CD4-positive, alpha-beta T cell treated with Interleukin-10 for 1 hour (primary cell): ENCODE measurements around the gene SUPT5H.
"Not testable (repeated sequence)": the region's sequence is repeated elsewhere in the genome, so short reads cannot be mapped to it uniquely, and the experiment has no call there.

Experiments
- DNase-seq: peaks from one replicate; pipeline ENCODE4 v3.0.0-alpha.2; 2020

The SUPT5H gene

DNA sequence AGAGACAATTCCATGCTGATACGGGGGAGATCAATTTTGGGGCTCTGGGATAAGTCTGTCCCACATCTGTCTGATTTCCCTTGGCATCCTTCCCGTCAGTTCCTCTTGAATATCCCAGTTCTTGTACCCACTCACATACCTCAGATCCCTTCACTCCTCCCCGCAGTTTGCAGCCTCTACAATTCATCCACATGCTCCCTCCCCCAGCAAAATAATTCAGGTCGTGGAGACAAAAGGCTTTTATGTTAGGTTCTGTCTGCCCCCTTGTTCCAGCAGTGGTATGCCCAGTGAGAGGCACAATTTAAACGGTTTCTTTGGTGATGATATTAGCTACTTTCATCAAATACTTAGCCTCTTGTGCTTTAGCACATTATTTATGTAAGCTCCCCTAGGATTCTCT is 19.2 kb upstream of the SUPT5H start:
- peak; percentile 12 for DNase-seq

DNA sequence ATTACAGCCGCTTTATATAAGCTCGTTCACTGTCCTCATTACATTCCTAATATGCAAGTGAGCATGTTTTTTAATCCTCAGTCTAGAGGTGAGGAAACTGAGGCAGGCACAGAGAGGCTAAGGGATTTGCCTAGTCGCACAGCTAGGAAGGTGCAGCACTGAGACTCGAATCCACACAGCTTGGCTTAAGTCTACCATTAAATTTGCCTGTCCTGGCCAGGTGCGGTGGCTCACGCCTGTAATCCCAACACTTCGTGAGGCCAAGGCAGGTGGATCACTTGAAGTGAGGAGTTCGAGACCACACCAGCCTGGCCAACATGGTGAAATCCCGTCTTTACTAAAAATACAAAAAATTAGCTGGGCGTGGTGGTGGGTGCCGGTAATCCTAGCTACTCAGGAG is 17.7 kb upstream of the SUPT5H start:
- peak; percentile 8 for DNase-seq

DNA sequence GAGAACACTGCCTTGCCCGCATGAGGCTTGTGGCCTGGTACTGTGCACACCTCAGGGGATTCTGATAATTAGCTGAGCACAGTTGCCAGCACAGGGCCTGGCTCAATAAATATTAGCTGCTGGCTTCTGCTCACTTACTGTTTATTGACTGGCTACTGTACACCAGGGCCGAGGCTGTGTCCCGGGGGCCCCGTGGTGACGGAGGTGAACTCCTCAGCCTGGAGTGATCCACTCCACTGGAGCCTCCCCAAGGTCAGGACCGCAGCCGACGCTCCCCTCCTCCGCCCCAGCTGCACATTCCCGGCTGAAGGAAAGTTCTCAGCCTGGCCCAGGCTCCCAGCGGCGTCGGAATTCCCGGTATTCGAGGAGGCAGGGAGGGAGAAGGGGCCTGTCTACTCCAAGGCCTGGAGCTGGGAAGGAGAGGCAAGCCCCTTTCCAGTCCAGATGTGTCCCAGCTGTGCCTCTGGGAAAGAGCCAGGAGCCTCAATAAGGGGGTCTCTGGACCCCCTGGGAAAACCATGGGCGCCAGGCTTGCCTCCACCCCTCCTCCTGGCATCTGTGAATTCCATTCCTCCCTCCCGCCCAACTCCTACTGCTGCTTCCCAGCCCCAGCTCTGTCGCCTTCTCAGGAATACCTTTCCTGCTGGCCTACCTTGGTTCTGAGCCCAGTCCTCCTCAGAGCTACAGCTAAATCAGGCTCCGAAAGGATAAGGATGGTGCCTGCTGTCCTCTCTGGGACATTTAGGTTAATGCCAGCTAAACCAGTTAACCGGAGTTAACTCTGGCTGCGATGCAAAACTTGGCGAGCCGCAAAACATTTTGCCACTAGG is 16.9 kb upstream of the SUPT5H start:
- peak; percentile 10 for DNase-seq

- peak; percentile 87 for DNase-seq
Measured at GRCh38 chr19:39430675-39431593, 14.4 kb upstream of the SUPT5H start.

DNA sequence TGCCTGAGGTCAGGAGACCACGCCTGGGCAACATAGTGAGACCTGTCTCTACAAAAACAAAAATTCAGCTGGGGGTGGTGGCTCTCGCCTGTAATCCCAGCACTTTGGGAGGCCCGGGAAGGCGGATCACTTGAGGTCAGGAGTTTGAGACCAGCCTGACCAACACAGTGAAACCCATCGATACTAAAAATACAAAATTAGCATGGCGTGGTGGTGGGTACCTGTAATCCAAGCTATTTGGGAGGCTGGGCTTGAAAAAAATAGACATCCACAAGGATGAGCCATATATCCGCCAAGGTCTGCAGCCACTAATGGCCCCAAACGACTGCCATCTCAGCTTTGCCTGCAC is 12.7 kb upstream of the SUPT5H start:
- peak; percentile 4 for DNase-seq

DNA sequence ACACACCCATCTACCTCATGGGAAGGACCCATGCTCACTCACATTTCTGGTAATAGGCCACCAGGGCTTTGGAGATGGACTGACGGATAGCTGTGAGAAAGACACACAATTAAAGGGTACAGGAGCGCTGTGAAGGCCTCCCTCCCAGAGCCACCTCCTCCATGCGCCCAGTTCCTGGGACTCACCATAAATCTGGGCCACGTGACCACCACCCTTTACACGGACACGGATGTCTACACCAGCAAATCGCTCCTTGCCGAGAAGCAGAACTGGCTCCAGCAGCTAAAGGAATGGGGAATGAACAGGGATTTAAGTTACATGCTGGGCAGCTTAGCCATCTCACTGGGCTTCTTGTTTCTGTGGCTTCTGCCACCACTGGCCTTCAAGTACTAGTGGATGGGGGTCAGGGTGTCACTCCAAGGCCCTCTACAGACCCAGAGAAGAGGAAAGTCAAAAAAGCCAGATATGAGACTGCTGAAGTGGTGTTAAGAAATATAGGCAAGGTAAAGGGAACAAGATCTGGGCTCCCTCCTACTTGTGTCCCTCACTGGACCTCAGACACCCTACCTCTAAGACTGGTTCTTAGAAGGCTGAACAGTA is 11.8 kb upstream of the SUPT5H start:
- peak; percentile 6 for DNase-seq

GRCh38 chr19:39434123-39435076 is 11.0 kb upstream of the SUPT5H start:
- DNase-seq, result peak; percentile 19

- peak; percentile 99 for DNase-seq
Measured at GRCh38 chr19:39435499-39436349, 9.7 kb upstream of the SUPT5H start, which contains the start of gene RPS16. Gene RPS16, minus strand, starts transcription at chr19:39435949. Its CDS starts 54 bp downstream, at chr19:39435895.

GRCh38 chr19:39436350-39436716 is 9.0 kb upstream of the SUPT5H start:
- DNase-seq, result no peak

- no peak for DNase-seq
Measured at GRCh38 chr19:39438270-39438934, 7.0 kb upstream of the SUPT5H start.

GRCh38 chr19:39444598-39445195 is 685 bp upstream of the SUPT5H start:
- no peak for DNase-seq

DNA sequence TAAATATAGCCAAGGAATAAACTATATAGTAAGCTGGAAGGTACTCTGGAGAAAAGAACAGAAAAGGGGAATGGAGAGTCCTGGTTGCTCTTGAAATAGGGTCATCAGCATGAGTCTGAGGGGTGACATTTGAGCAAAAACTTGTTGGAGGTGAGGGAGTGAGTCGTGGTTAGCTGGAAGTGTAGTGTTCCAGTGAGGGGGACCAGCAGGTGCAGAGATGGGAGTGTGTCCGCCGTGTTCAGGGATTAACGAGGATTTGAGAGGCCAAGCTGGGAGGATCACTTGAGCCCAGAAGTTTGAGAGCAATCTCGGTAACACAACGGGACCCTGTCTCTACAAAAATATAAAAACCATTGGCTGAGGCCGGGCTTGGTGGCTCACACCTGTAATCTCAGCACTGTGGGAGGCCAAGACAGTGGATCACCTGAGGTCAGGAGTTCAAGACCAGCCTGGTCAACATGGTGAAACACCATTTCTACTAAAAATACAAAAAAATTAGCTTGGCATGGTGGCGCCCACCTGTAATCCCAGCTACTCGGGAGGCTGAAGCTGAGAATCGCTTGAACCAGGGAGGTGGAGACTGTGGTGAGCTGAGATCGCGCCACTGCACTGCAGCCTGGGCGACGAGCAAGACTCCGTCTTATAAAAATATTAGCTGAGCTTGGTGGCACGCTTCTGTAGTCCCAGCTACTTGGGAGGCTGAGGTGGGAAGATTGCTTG is 1.1 kb downstream of the SUPT5H start:
- DNase-seq, result no peak

DNA sequence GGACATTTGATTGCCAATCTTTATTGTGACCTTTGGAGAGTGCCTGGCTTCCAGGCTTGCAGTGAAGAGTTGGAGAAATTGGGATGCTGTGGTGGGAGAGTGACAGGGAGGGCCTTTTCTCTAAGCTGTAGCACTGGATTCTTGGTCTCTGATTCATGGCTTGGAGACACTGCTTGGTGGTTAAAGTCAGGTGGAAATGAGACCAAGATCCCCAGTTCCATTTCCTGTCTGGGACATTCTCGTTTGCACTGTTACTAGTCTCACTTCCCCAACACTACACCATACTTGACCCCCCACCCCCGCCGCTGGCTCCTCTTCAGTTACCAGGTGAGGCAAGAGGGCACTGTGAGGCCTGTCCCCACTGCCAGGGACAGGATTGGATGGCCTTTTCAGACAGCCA is 2.9 kb downstream of the SUPT5H start:
- DNase-seq, result no peak

- no peak for DNase-seq
Measured at GRCh38 chr19:39449116-39449797, 3.9 kb downstream of the SUPT5H start.

GRCh38 chr19:39451257-39451656 is 5.9 kb downstream of the SUPT5H start:
- DNase-seq, result not testable (repeated sequence)

- no peak for DNase-seq
Measured at GRCh38 chr19:39463403-39463802, 18.0 kb downstream of the SUPT5H start.

DNA sequence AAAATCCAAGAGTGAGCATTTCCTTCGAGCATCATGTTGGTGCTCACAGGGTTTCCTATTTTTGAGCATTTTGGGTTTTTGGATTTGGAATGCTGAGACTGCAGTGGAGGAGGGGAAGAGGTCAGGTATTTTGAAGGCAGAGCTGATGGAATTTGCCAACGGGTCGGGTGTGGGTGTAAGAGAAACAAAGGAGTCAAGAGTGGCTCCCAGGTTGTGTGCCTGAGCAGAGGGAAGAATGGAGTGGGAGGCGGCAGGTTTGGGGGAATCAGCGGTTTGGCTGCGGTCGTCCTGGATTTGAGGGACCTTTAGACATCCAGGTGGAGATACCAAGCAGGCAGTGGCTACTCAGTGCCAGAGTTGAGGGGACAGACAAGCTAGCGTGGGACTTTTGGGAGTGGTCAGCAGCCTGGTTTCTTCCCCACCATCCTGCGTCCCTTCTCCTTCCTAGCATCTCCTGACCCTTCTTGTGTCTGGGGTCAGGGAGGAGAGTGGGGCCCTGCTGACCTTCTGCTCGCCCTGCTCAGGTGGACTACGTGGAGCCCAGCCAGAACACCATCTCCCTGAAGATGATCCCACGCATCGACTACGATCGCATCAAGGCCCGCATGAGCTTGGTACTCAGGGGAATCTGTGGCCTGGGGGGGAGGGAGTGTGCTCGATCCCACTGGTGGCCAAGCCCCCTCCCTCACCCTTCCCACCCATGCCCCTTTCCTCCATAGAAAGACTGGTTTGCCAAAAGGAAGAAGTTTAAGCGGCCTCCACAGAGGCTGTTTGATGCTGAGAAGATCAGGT is 20.8 kb downstream of the SUPT5H start:
- DNase-seq, result no peak

DNA sequence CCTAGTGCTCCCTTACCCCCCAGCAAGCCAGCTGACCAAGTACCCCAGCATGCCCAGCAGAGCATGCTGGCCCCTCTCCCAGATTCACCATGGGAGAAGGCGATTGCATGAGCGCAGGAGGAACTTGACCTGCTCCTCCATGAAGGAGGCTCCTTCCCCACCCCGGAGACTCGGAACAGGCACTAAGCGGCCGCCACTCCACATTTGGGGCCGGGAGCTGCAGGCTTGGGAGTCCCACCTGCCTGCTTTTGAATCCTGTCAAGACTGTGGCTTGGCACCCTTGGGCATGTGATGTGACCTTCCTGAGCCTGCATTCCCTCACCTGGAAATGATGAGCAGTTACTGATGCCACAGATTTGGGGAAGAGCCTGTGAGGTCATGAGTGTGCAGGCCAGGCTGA is 22.6 kb downstream of the SUPT5H start:
- DNase-seq, result no peak
